Peyer's patch (tissue), 4 donors: ENCODE data around the gene AGAP3. TPM values are rescaled to one million over a fixed set of nuclear protein-coding genes. Genes with fewer than 3 reads are reported as not detected.

Experiments used
- DNase-seq, 3 donors: peaks; one replicate each; pipeline ENCODE4 v3.0.0-alpha.2; 2017 to 2019
- H3K27ac ChIP-seq, 4 donors: fragments of 200-600 bp; sonication (generic); one replicate each; pipeline ENCODE4 v1.5.1; 2016 to 2019
- H3K27me3 ChIP-seq, 2 donors: fragments of 200-600 bp; sonication (generic); one replicate each; pipeline ENCODE4 v1.5.1; 2019
- H3K36me3 ChIP-seq, 3 donors: fragments of 200-600 bp; sonication (generic); one replicate each; pipeline ENCODE4 v1.5.1; 2016 to 2019
- H3K4me1 ChIP-seq, 4 donors: fragments of 200-600 bp; sonication (generic); one replicate each; pipeline ENCODE4 v1.5.1; 2016 to 2019
- H3K4me3 ChIP-seq, 4 donors: fragments of 200-600 bp; sonication (generic); 1 replicate in 3 of 4; 2 replicates in 1 of 4; pipeline ENCODE4 v1.5.1; 2016 to 2019; ENCODE audit warnings: mild to moderate bottlenecking in 1 of 4
- H3K9me3 ChIP-seq, 4 donors: fragments of 200-600 bp; sonication (generic); one replicate each; pipeline ENCODE4 v1.5.1; 2016 to 2019; ENCODE audit warnings: mild to moderate bottlenecking in 1 of 4
- POLR2A ChIP-seq, 2 donors: fragments of 450-650 bp; IDR thresholded peaks; one replicate each; pipeline ENCODE4 v1.5.1; 2017; ENCODE audit warnings: antibody characterized with exemption in 2 of 2, mild to moderate bottlenecking in 2 of 2, moderate library complexity in 2 of 2
- total RNA-seq, 4 donors: library from RNA; depleted of rRNA; stranded (reverse); fragments of >200 nt; gene quantifications; one replicate each; pipeline ENCODE4 v1.1.0, GENCODE V29; 2016
- TF ChIP-seq, protein P1 (sequence below), 6 experiments: fragments of 450-650 bp in 4 of 6; fragments of 200-600 bp in 2 of 6; sonication (generic) in 1 of 6; IDR thresholded peaks; one replicate each; pipeline ENCODE4 v1.5.1; 2017 to 2019; ENCODE audit warnings: antibody characterized with exemption in 6 of 6, mild to moderate bottlenecking in 3 of 6, moderate library complexity in 1 of 6

The AGAP3 gene
- total RNA-seq, 4 donors from 2014 or later, result 91.6 to 123 (median 101) TPM

DNA sequence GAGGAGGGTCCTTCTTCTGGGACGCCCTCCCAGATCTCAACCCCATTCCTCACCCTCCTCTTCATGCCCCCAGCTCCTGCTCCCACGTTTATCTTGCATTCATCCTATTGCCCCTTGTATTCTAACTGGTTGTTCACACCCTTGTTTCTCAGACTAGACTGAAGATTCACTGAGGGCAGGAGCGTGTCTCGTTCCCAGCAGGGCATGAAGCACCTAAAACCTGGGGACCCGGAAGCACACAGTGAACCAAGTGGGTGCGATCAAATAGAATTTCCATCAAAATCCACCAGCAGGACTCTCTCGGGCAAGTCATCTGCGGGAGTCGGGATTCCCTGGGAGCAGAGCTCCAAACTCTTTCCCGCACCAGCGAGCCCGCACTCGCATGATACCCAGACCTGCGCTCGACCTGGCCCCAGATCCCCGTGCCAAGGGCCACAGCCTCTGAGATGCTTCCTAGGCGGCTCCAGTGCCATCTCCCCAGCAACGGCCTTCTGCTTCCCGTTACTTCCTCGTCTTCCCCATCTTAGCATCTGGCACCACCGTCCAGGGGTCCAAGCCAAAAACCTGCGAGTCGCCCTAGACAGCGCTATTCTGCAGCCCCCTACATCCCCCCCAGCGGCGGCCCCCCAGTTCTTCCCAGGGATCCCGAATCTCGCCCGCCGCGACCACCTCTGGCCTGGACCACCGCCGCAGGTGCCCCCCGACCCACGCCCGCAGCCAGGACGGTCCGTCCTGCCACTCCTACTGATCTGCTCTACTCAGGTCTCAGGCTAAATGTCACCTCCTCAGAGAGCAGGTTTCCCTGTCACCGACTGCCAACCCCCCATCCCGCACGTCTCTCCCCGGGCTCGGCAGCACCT is 87.3 kb downstream of the AGAP3 start:
- Histone ChIP-seq H3K27ac (no peak overlapping the region), H3K36me3 (no peaks in the 10 kb centered on the region), H3K4me1 (no peaks in the 10 kb centered on the region), H3K27me3 (peaks cover 0 to 8% of the 10 kb centered on the region in 2 donors), H3K9me3 (no peaks in the 10 kb centered on the region), H3K4me3 (no peak overlapping the region)
- TF ChIP-seq POLR2A (IDR thresholded peaks at IDR 0.05), result no peak
- TF ChIP-seq, protein P1, sequence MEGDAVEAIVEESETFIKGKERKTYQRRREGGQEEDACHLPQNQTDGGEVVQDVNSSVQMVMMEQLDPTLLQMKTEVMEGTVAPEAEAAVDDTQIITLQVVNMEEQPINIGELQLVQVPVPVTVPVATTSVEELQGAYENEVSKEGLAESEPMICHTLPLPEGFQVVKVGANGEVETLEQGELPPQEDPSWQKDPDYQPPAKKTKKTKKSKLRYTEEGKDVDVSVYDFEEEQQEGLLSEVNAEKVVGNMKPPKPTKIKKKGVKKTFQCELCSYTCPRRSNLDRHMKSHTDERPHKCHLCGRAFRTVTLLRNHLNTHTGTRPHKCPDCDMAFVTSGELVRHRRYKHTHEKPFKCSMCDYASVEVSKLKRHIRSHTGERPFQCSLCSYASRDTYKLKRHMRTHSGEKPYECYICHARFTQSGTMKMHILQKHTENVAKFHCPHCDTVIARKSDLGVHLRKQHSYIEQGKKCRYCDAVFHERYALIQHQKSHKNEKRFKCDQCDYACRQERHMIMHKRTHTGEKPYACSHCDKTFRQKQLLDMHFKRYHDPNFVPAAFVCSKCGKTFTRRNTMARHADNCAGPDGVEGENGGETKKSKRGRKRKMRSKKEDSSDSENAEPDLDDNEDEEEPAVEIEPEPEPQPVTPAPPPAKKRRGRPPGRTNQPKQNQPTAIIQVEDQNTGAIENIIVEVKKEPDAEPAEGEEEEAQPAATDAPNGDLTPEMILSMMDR (IDR thresholded peaks at IDR 0.05), result no peak
- DNase-seq, result no peak

DNA sequence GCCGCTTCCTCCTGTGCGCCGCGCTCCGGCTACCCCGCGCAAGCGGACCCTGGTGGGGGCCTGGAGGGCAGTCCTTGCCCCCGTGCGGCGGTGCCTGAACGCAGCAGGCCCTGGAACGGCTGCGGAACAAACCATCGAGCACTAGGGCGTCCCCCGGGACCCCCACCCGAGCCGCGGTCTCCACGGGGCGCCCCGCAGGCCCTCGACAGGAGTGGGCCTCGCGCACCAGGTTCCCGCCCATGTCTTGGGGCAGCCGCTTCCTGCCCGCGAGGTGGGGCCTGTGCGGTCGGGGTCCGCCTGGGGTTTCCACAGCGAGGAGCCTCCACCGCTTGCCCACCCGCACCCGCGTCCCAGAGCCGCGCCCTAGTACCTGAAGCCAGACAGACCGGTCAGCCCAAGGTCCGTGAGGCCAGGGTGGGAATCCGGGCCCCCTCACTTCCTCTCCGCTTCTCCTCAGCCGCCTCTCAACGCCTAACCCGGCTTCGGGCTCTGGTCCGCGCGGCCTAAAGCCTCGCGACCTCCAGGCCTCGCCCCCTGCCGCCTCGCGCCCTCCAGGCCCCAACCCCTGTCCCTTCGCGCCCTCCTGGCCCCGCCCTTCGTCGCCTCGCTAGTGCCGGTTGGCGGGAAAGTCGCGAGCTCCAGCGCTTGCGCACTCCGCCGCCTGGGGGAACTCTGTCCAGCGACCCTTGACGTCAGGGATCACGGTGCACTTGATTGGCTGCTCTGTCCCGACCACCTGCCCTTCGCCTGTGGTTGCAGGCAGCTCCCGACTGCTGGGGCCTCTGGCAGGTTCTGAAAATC is 88.2 kb downstream of the AGAP3 start:
- TF ChIP-seq POLR2A (IDR thresholded peaks at IDR 0.05), result no peak
- TF ChIP-seq, protein P1 (IDR thresholded peaks at IDR 0.05), result no peak
- DNase-seq, result peak in 1 of 3 donors; percentile 52
- no peaks in the 10 kb centered on the region for H3K4me1 ChIP-seq

DNA sequence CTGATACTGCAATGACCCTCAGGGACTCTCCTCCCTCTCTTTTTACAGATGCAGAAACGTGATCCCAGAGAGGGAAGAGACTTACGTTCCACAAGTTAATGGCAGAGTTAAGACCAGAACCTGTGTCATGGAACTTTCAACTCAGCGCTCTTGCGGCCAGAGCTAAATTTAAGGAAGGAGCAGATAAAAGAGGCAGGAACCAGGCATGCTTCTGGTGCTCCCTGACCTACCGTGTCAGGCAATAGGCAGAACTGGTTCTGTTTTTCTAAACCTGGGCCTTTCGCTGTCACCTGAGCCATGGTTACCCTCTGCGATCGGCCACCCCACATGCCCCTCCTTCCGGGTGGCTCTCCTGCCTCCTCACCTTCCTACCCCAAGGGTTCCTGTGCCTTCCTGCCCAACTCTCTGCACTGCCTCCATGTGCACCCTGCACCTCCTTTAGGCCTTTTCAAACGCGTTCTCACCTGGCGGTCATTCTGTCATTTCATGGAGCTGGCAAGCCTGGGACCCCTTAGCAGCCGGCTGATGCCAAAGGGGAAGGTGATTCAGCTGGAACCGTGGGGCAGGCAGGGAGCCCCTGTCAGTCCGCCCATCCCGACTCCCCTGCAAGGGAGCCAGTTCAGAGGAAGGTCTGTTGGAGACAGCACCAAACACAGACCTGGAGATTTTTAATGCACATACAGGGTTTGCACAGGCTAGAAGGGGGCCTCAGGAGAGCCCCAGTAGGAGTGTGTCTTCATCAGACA is 88.9 kb downstream of the AGAP3 start:
- H3K36me3 ChIP-seq, result no peaks in the 10 kb centered on the region
- H3K27ac ChIP-seq, result no peak overlapping the region
- no peak for DNase-seq
- no peaks in the 10 kb centered on the region for H3K9me3 ChIP-seq
- H3K4me1 ChIP-seq, result no peaks in the 10 kb centered on the region
- H3K27me3 ChIP-seq, result peaks cover 0 to 4% of the 10 kb centered on the region in 2 donors
- TF ChIP-seq, protein P1 (IDR thresholded peaks at IDR 0.05), result no peak
- no peak for TF ChIP-seq POLR2A (IDR thresholded peaks at IDR 0.05)
- H3K4me3 ChIP-seq, result no peak overlapping the region

More for the DNA sequence above, 88.2 kb downstream of the AGAP3 start:
- no peak overlapping the region for H3K27ac ChIP-seq
- no peaks in the 10 kb centered on the region for H3K9me3 ChIP-seq
- peaks cover 0 to 4% of the 10 kb centered on the region in 2 donors for H3K27me3 ChIP-seq
- H3K36me3 ChIP-seq, result no peaks in the 10 kb centered on the region
- no peak overlapping the region for H3K4me3 ChIP-seq

DNA sequence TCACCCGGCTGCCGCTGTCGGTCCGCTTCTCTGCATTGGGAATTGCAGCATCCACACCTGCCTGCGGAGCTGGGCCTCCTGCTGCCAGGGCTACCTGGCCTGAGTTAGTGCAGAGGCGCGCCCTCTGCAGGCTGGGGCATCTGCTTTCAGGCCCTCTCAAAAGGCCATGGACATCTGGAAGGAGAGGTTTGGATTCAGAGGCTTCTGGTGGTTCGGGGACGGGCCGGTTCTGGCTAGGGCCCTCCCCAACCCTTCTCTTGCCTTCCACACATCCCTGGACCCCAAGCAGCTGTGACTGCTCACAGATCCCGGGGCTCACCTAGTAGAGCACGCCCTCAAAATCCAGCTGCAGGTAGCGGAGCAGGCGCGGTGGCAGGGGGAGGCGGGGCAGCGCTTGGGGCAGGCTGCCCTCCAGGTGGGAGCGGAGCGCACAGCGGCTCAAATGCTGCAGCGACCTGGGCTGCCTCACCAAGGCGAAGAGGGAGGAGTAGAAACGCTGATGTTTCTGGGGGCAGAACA is 89.6 kb downstream of the AGAP3 start:
- H3K4me1 ChIP-seq, result no peaks in the 10 kb centered on the region
- no peak overlapping the region for H3K4me3 ChIP-seq
- H3K27me3 ChIP-seq, result peaks cover 0 to 4% of the 10 kb centered on the region in 2 donors
- no peak overlapping the region for H3K27ac ChIP-seq
- TF ChIP-seq POLR2A (IDR thresholded peaks at IDR 0.05), result no peak
- TF ChIP-seq, protein P1 (IDR thresholded peaks at IDR 0.05), result no peak
- no peaks in the 10 kb centered on the region for H3K36me3 ChIP-seq
- no peaks in the 10 kb centered on the region for H3K9me3 ChIP-seq
- no peak for DNase-seq

DNA sequence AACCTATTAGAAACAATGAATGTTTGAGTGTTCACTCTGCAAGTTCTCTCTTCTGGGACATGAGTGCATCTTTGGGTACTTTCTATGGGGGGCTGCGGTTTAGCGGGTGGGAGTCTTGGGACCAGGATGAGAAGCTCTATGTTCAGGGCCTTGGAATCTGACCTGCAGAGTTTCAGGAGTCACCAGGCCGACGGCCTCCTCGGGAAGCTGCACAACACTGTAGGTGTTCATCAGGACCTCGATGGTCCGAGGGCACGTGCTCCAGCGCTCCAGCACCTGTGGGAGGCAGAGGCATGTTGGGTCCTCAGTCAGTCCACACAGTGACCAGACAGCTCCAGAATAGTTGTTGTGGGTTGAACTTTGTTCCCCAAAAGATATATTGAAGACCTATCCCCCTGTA is 90.1 kb downstream of the AGAP3 start:
- no peak overlapping the region for H3K4me3 ChIP-seq
- no peaks in the 10 kb centered on the region for H3K4me1 ChIP-seq
- no peak overlapping the region for H3K27ac ChIP-seq
- no peaks in the 10 kb centered on the region for H3K36me3 ChIP-seq
- H3K9me3 ChIP-seq, result no peaks in the 10 kb centered on the region
- DNase-seq, result no peak
- peaks cover 0 to 4% of the 10 kb centered on the region in 2 donors for H3K27me3 ChIP-seq
- TF ChIP-seq, protein P1 (IDR thresholded peaks at IDR 0.05), result no peak
- no peak for TF ChIP-seq POLR2A (IDR thresholded peaks at IDR 0.05)
